ENCODE results near the gene CA11.
"Not testable (repeated sequence)": the region's sequence is repeated elsewhere in the genome, so short reads cannot be mapped to it uniquely, and the experiment has no call there.

The CA11 gene

DNA sequence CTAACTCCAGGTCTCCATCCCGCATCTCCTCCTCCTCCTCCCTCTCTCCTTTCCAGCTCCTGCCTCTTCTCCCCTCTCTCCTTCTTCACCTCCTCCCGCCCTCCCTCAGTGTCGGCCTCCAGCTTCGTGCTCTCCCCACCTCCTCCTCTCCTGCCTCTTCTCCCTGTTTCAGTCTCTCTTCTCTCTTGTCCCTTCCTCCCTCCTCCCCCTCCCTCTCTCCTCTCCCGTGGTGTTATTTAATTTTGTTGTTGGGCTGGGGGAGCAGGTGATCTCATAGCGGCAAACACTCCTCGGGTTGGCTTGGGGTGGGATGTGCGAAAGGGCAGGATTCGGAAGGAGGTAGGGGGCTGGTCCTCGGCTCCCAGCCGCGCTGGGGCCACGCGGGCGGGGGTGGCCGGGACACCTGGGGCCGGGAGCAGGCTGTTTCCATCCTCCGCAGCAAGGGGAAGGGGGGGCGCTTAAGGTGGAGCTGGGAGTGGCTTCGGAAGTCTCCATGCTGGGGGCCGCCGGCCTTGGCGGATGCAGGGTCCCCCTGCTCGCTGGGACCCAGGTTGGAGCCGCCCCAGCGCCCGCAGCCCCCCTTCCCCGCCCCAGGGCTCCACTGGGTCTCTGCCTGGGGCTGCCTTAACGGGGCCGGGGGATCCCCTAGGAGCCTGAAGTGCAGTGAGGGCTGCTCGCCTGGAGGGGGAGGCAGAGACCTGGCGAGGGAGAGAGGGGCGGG, at the start of gene CA11:
Gene CA11, minus strand, starts transcription at position 187 of the 721 bp plus-strand sequence. CDS start 555 bp downstream, outside the sequence.
- peak within 1 kb of the TSS; percentile 17 for H3K4me3 ChIP-seq (ENCODE audit: low read depth, low read length)
- DNase-seq (ENCODE audit: low read depth) = peak; percentile 99
- TF ChIP-seq, protein P1, sequence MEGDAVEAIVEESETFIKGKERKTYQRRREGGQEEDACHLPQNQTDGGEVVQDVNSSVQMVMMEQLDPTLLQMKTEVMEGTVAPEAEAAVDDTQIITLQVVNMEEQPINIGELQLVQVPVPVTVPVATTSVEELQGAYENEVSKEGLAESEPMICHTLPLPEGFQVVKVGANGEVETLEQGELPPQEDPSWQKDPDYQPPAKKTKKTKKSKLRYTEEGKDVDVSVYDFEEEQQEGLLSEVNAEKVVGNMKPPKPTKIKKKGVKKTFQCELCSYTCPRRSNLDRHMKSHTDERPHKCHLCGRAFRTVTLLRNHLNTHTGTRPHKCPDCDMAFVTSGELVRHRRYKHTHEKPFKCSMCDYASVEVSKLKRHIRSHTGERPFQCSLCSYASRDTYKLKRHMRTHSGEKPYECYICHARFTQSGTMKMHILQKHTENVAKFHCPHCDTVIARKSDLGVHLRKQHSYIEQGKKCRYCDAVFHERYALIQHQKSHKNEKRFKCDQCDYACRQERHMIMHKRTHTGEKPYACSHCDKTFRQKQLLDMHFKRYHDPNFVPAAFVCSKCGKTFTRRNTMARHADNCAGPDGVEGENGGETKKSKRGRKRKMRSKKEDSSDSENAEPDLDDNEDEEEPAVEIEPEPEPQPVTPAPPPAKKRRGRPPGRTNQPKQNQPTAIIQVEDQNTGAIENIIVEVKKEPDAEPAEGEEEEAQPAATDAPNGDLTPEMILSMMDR (IDR thresholded peaks at IDR 0.05; ENCODE audit: low read depth, low read length) = peak; percentile 100
- no peak for TF ChIP-seq MYC (IDR thresholded peaks at IDR 0.05; ENCODE audit: low read depth, low read length)

DNA sequence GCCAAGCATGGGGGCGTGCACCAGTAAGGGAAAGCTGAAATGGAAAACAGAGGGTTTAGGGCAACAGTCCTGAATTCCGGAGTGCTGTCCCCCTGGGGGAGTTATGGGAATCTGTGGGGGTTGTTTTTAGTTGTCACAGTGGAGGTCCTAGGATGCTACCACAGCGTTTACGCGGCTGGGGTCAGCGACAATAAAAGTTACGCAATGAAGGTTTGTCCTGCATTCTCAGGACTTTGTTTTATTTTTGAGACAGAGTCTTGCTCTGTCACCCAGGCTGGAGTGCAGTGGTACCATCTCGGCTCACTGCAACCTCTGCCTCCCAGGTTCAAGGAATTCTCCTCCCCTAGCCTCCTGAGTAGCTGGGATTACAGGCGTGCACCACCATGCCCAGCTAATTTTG, 47.6 kb upstream of the CA11 start:
- peak; percentile 29 for DNase-seq (ENCODE audit: low read depth)
- not testable (repeated sequence) for H3K4me3 ChIP-seq (ENCODE audit: low read depth, low read length)

DNA sequence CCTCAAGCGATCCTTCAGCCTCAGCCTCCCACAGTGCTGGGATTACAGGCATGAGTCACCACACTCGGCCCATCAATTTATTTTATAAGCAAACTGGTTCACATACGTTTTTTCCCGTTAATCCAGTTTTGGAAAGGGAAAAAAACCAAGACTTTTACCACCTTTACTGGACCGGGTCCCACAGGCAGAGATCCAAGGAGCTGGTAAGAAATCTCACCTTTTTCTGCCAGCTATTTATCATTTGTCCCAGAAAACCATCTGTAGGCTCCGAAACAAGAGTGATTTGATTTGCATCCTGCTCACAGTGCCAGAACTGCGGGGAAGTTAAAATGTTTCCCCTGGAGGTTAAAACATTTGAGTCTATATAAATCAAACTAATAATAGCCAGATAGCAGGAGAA, 43.5 kb upstream of the CA11 start:
- TF ChIP-seq POLR2A (IDR thresholded peaks at IDR 0.05; ENCODE audit: extremely low read depth, insufficient read length) = no peak
- TF ChIP-seq, protein P1 (IDR thresholded peaks at IDR 0.05; ENCODE audit: low read depth, low read length) = peak; percentile 1
- H3K4me3 ChIP-seq (ENCODE audit: low read depth, low read length) = no peak overlapping the region
- no peak for DNase-seq (ENCODE audit: low read depth)

DNA sequence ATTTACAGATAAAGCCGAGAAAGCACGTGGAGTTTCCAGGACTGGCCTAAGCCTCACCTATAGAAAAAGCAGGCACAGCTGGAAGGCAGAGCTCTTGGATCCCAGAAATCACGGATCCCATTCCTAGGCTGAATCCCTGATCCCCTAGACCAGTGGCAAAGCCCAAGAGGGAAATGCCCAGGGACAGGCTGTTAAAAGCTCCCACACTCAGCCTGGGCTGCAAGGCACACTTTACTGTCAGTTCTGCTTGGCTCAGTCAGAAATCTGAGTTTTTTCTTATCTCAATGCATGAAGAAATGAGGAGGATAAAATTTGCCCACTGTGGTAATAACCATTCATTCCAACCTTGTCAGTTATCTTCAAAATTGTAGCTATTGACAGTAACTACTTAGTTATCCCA, 41.8 kb upstream of the CA11 start:
- TF ChIP-seq, protein P2, sequence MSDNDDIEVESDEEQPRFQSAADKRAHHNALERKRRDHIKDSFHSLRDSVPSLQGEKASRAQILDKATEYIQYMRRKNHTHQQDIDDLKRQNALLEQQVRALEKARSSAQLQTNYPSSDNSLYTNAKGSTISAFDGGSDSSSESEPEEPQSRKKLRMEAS (IDR thresholded peaks at IDR 0.05; ENCODE audit: low read depth, low read length) = no peak
- TF ChIP-seq MYC (IDR thresholded peaks at IDR 0.05; ENCODE audit: low read depth, low read length) (no peak), POLR2A (IDR thresholded peaks at IDR 0.05; ENCODE audit: extremely low read depth, insufficient read length) (no peak)
- TF ChIP-seq, protein P1 (IDR thresholded peaks at IDR 0.05; ENCODE audit: low read depth, low read length) = no peak
- no peak overlapping the region for H3K4me3 ChIP-seq (ENCODE audit: low read depth, low read length)
- DNase-seq (ENCODE audit: low read depth) = no peak

DNA sequence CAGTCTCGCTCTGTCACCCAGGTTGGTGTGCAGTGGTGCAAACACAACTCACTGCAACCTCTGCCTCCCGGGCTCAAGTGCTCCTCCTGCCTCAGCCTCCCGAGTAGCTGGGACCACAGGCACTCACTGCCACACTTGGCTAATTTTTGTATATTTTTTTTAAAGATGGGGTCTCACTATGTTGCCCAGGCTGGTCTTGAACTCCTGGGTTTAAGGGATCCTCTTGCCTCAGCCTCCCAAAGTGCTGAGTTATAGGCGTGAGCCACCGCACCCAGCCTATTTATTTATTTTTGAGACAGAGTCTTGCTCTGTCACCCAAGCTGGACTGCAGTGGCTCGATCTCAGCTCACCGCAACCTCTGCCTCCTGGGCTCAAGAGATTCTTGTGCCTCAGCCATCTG, 40.6 kb upstream of the CA11 start:
- not testable (repeated sequence) for H3K4me3 ChIP-seq (ENCODE audit: low read depth, low read length); DNase-seq (ENCODE audit: low read depth)

DNA sequence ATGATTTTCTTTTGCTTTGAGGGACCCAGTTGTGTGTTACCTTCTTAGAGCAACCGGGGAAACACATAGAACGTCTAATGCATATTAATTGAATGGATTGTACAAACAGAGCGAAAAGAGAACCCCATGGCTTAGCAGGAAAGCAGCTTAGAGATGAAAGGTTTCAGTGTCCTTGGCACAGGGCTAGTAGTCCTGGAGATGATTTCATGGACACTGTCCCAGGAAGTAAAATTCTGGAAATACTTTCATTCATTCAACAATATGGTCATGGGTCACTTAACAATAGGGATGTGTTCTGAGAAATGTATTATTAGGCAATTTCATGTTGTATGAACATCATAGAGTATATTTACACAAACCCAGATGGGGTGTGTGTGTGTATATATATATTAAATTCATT, 40.1 kb upstream of the CA11 start:
- no peak overlapping the region for H3K4me3 ChIP-seq (ENCODE audit: low read depth, low read length)
- TF ChIP-seq, protein P2 (IDR thresholded peaks at IDR 0.05; ENCODE audit: low read depth, low read length) = no peak
- TF ChIP-seq MYC (IDR thresholded peaks at IDR 0.05; ENCODE audit: low read depth, low read length) (no peak), POLR2A (IDR thresholded peaks at IDR 0.05; ENCODE audit: extremely low read depth, insufficient read length) (no peak)
- TF ChIP-seq, protein P1 (IDR thresholded peaks at IDR 0.05; ENCODE audit: low read depth, low read length) = no peak
- DNase-seq (ENCODE audit: low read depth) = no peak

DNA sequence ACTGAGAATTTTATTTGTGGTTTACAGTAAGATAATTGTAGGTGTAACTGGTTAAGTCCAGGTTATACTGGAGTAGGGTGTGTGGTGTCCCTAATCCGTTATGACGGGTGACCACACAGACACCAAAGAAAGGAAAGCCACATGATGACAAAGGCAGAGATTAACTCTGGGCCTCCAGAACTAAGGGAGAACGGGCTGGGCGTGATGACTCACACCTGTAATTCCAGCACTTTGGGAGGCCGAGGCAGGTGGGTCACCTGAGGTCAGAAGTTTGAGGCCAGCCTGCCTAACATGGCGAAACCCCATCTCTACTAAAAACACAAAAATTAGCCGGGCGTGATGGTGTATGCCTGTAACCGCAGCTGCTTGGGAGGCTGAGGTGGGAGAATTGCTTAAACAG, 39.6 kb upstream of the CA11 start:
- no peak for TF ChIP-seq POLR2A (IDR thresholded peaks at IDR 0.05; ENCODE audit: extremely low read depth, insufficient read length)
- TF ChIP-seq, protein P2 (IDR thresholded peaks at IDR 0.05; ENCODE audit: low read depth, low read length) = no peak
- TF ChIP-seq MYC (IDR thresholded peaks at IDR 0.05; ENCODE audit: low read depth, low read length) = no peak
- TF ChIP-seq, protein P1 (IDR thresholded peaks at IDR 0.05; ENCODE audit: low read depth, low read length) = no peak
- no peak for DNase-seq (ENCODE audit: low read depth)
- H3K4me3 ChIP-seq (ENCODE audit: low read depth, low read length) = no peak overlapping the region

All from NB4 (cell line).